Kidney epithelial cell (primary cell): ENCODE results near the gene SLC41A3. TPM values are rescaled to one million over a fixed set of nuclear protein-coding genes. Genes with fewer than 3 reads are reported as not detected.

ENCODE experiments used
- DNase-seq: peaks from one replicate; pipeline ENCODE4 v3.0.0-alpha.2; 2010; ENCODE audit warnings: low read depth
- H3K27me3 ChIP-seq: 2 replicates; pipeline ENCODE4 v1.6.0; 2011; ENCODE audit warnings: low read length; ENCODE audit not compliant: control insufficient read depth, insufficient read depth
- H3K36me3 ChIP-seq: 2 replicates; pipeline ENCODE4 v1.5.1; 2011; ENCODE audit warnings: low read length; ENCODE audit not compliant: control insufficient read depth, insufficient read depth
- H3K4me3 ChIP-seq: 2 replicates; pipeline ENCODE4 v1.5.1; 2011; ENCODE audit warnings: low read depth, mild to moderate bottlenecking, control low read depth, low read length
- total RNA-seq: library from RNA; depleted of rRNA; stranded (reverse); fragments of >200 nt; gene quantifications from 2 replicates; pipeline ENCODE4 v1.2.3, GENCODE V29; 2015
- TF ChIP-seq, protein P1 (sequence below): IDR thresholded peaks from 2 replicates; pipeline ENCODE4 v1.5.1; 2011; ENCODE audit warnings: mild to moderate bottlenecking, moderate library complexity, low read length, control low read depth, inconsistent platforms; ENCODE audit not compliant: insufficient read depth, poor library complexity, severe bottlenecking

The SLC41A3 gene
- total RNA-seq, 1 donor from 2014 or later: 74.9 TPM

DNA sequence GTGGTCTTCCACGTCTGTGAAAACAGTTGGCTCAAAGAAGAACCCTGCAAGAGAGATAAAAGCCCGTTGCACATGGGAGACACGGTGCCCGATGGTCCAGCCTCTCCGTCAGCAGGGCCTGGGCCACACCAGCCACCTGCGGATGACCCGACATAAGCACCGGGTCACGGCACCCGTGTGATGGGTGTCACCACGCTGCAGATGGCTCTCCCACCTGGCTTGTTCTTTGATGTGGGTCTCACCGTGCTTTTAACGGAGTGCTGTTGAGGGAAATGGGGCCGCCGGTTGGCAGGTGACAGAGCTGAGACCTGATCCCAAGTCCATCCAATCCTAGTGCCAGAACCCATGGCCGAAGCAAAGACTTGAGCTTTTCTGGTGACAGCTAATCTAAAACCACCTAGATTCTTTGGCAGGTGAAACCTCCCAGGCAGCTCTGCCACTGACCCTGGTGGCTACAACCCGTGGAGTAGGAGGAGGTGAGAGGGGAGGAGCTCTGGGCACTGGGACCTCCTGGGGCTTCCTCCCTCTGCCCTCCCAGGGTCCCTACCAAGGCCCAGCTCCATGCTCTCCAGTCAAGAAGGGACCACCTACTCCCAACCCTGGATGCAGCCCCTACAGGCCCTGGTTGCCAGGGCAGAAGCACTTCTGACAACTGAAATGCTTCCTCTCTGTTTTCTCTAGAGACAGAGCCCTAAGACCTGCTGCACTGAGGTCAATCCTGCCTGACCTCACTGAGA is 23.4 kb upstream of the SLC41A3 start:
- no peak for DNase-seq
- TF ChIP-seq, protein P1, sequence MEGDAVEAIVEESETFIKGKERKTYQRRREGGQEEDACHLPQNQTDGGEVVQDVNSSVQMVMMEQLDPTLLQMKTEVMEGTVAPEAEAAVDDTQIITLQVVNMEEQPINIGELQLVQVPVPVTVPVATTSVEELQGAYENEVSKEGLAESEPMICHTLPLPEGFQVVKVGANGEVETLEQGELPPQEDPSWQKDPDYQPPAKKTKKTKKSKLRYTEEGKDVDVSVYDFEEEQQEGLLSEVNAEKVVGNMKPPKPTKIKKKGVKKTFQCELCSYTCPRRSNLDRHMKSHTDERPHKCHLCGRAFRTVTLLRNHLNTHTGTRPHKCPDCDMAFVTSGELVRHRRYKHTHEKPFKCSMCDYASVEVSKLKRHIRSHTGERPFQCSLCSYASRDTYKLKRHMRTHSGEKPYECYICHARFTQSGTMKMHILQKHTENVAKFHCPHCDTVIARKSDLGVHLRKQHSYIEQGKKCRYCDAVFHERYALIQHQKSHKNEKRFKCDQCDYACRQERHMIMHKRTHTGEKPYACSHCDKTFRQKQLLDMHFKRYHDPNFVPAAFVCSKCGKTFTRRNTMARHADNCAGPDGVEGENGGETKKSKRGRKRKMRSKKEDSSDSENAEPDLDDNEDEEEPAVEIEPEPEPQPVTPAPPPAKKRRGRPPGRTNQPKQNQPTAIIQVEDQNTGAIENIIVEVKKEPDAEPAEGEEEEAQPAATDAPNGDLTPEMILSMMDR: no peak
- H3K4me3 ChIP-seq: no peak overlapping the region
- no peaks in the 10 kb centered on the region for H3K36me3 ChIP-seq
- H3K27me3 ChIP-seq: no peaks in the 10 kb centered on the region

DNA sequence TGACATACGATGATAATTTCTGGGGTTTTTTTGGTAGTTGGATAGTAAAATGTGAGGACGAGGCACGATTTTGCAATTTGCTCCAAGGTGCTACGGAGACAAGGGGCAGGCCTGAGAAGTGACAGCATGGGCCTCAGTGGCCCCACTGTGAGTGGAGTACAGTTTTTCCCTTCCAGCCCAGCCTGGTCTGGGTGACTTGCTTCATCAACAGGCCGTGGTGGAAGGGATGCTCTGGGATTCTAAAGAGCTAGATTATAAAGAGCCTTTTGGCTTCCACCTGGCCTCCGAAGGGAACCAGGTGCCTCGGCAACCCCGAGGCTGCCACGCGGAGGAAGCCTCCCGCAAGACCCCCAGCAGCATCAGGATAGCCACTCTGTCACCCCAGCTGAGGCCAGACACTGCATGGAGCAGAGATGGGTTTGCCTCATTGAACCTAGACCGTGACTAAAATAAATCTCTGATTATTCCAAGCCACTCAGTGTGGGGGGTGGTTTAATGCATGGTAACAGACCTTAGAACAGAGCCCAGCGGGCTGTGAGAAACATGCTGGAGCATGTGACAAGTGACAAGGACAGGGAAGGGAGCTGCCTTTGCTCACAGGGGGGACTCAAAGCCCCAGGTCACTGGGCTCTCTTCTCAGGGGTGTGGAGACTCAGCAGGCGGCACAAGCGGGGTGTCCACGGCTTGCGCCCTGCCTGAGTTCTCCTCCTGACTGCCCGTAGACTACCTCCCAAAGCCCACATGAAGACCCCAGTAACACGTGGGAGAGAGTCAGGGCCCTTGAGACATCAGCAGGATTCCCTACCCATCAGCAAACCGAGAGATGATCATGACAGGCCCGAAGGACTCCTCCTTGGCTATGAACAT is 22.6 kb upstream of the SLC41A3 start:
- H3K36me3 ChIP-seq: no peaks in the 10 kb centered on the region
- no peak overlapping the region for H3K4me3 ChIP-seq
- H3K27me3 ChIP-seq: no peaks in the 10 kb centered on the region
- DNase-seq: no peak
- TF ChIP-seq, protein P1: no peak

DNA sequence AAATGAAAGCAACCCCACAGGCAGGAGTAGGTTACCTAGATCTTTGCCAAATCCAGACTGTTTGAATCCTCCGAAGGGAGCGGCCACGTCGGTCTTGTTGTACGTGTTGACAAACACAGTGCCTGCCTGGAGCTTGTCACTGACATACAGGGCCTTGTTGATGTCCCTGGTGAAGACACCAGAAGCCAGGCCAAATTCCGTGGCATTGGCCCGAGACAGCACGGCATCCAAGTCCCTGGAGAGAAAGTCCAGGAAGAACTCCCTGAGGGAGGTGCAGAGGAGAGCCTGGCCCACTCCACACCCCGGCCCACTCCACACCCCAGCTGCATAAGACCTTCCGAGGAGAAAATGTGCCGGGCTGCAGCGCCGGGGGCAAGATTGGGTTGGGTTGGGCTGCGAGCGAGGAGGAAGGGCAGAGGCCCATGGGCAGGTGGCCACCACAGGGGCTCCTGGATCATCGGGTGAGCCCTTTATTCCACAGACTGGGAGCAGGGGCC is 21.8 kb upstream of the SLC41A3 start:
- H3K36me3 ChIP-seq: no peaks in the 10 kb centered on the region
- H3K4me3 ChIP-seq: no peak overlapping the region
- DNase-seq: no peak
- TF ChIP-seq, protein P1: no peak
- H3K27me3 ChIP-seq: no peaks in the 10 kb centered on the region

DNA sequence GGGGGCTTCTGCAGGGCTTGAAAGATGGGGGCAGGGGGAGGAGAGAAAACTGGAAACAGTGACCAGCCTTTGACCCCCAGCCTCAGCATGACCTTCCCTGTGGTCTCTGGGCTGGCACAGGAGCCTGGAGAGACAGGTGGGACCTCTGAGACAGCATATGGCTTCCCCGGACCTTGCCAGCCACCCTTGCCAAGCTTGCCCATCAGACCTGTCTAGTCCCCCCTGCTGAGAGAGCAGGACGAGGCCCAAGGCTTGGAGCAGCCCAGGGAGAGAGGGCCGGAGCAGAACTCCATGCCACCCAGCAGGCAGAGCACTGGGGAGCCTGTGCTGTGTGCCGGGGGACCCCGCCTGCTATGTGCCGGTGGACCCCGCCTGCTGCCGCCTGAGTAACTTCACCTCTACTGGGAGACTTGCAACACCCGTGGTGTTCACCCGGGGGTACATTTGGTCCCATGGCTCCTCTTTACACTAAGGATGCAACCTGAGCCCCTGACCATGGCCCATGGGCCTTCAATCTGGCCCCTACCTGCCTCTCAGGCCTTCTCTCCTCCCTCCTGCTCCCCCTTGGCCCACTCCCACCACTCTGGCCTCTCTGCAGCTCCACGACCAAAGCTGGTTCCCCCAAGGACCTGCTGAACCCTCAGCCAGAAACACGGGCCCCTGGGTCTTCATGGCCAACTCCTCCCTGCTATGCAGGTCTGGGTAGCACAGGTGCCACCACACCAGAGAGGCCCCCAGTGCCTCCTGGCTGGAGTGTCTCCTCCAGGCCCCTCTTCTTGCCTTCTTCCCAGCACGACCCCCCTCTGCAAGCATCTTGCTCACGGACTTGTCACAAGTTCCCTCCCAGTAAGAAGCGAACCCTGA is 21.1 kb upstream of the SLC41A3 start:
- H3K36me3 ChIP-seq: no peaks in the 10 kb centered on the region
- no peaks in the 10 kb centered on the region for H3K27me3 ChIP-seq
- no peak for DNase-seq
- TF ChIP-seq, protein P1: no peak
- H3K4me3 ChIP-seq: no peak overlapping the region

DNA sequence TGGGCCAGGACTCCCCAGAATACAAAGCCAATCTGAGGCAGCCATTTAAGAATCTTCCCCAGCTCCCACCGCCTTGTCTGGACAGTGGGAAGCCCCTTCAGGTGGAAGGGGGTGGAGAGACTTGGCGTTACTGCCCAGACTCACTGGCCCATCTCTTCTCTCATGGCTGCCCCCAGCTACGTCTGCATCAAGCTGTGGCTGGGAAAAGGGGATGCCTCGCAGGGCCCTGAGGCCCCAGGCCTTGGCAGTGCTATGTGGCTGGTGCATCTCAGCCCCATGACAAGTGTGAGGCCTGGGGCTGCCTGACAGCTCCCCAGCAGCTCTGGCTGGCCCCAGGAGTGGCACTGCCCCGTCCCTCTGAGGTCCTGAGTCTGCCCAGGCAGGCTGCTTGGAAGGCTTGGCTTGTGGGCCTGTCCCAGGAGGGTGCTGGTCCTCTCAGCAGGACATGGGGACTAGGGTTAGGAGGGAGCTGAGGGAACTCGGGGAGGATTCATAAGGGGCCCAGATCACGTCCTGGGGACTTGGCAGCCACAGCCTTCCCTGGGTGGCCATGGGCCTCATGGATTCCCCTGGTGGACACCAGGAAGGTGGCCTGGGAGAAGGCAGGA is 20.2 kb upstream of the SLC41A3 start:
- Histone ChIP-seq H3K27me3 (no peaks in the 10 kb centered on the region), H3K4me3 (no peak overlapping the region), H3K36me3 (no peaks in the 10 kb centered on the region)
- DNase-seq: no peak
- TF ChIP-seq, protein P1: no peak
